OCI-LY7 (cell line): Measurements from ENCODE around the gene AMBN. TPM values are rescaled to one million over a fixed set of nuclear protein-coding genes. Genes with fewer than 3 reads are reported as not detected.

Experiments used
- BruUV-seq: library from RNA; stranded (reverse); fragments of 400-500 nt; replicated peaks from 2 replicates; lab custom pipeline; 2021; lab: Mats Ljungman, UMichigan
- CTCF ChIA-PET: fragments of 300-600 bp; sonication (Branson Sonifier 250); formaldehyde crosslinking; loops from one replicate; lab custom pipeline; 2022; ENCODE audit warnings: antibody characterized with exemption; ENCODE audit not compliant: unreplicated experiment; lab: Charles Lee
- POLR2A ChIA-PET: fragments of 300-600 bp; sonication (Branson Sonifier 250); formaldehyde crosslinking; loops from one replicate; lab custom pipeline; 2022; ENCODE audit warnings: antibody characterized with exemption; lab: Charles Lee
- DNase-seq: peaks from one replicate; pipeline ENCODE4 v3.0.0-alpha.2; 2015; ENCODE audit warnings: low spot score
- H2AFZ ChIP-seq: fragments of 200-600 bp; sonication (generic), shearing (Covaris generic); 2 replicates; pipeline ENCODE4 v1.6.1; 2014; ENCODE audit warnings: mild to moderate bottlenecking, antibody characterized with exemption, low read length, moderate library complexity
- H3K27ac ChIP-seq: fragments of 200-600 bp; sonication (generic); 2 replicates; pipeline ENCODE4 v1.5.1; 2014; ENCODE audit warnings: mixed run types, low read depth, mild to moderate bottlenecking, moderate library complexity, low read length, inconsistent platforms; ENCODE audit not compliant: poor library complexity, severe bottlenecking
- H3K36me3 ChIP-seq: fragments of 200-600 bp; sonication (generic); 2 replicates; pipeline ENCODE4 v1.6.1; 2014; ENCODE audit warnings: mild to moderate bottlenecking, antibody characterized with exemption, low read length, moderate library complexity, mixed read lengths; ENCODE audit not compliant: insufficient read depth
- H3K4me1 ChIP-seq: fragments of 200-600 bp; sonication (generic); 2 replicates; pipeline ENCODE4 v1.5.1; 2014; ENCODE audit warnings: mild to moderate bottlenecking, low read length; ENCODE audit not compliant: insufficient read depth, poor library complexity, severe bottlenecking
- H3K4me2 ChIP-seq: fragments of 200-600 bp; sonication (generic); 2 replicates; pipeline ENCODE4 v1.6.1; 2014; ENCODE audit warnings: mild to moderate bottlenecking, low read length
- H3K4me3 ChIP-seq: fragments of 200-600 bp; sonication (generic); 2 replicates; pipeline ENCODE4 v1.5.1; 2014; ENCODE audit warnings: mild to moderate bottlenecking, low read depth, low read length; ENCODE audit not compliant: poor library complexity, severe bottlenecking
- H3K79me2 ChIP-seq: fragments of 200-600 bp; sonication (generic); 2 replicates; pipeline ENCODE4 v1.6.1; 2016; ENCODE audit warnings: low read depth, mild to moderate bottlenecking, low read length, moderate library complexity, mixed read lengths; ENCODE audit not compliant: insufficient read depth
- H3K9me2 ChIP-seq: fragments of 200-600 bp; sonication (generic); 2 replicates; pipeline ENCODE4 v1.6.1; 2016; ENCODE audit warnings: mild to moderate bottlenecking, low read length, mixed read lengths; ENCODE audit not compliant: insufficient read depth
- H3K9me3 ChIP-seq: fragments of 200-600 bp; sonication (generic); 2 replicates; pipeline ENCODE4 v1.6.1; 2014; ENCODE audit warnings: mild to moderate bottlenecking, mixed run types, low read length, mixed read lengths
- H4K20me1 ChIP-seq: fragments of 200-600 bp; sonication (generic); 2 replicates; pipeline ENCODE4 v1.6.1; 2014; ENCODE audit warnings: mild to moderate bottlenecking, antibody characterized with exemption, low read length, moderate library complexity, mixed read lengths; ENCODE audit not compliant: insufficient read depth
- CTCF ChIP-seq: fragments of 200-600 bp; sonication (generic); conservative IDR thresholded peaks from 2 replicates; pipeline ENCODE4 v1.5.1; 2014; ENCODE audit warnings: mild to moderate bottlenecking, antibody characterized with exemption, low read length, moderate library complexity, mixed read lengths
- EZH2phosphoT487 ChIP-seq: fragments of 200-600 bp; sonication (generic); IDR thresholded peaks from 2 replicates; pipeline ENCODE4 v1.6.1; 2018; ENCODE audit warnings: low read depth, borderline replicate concordance, mild to moderate bottlenecking, mixed run types, antibody characterized with exemption, low read length, moderate library complexity, mixed read lengths
- intact Hi-C: fragments of 100-400 bp; cut with micrococcal nuclease; formaldehyde crosslinking; loops from one replicate; pipeline ENCODE4 v1.10.0; 2022; ENCODE audit not compliant: unreplicated experiment
- total RNA-seq, 2 experiments: library from RNA; depleted of rRNA in 1 of 2; stranded (reverse); fragments of >200 nt in 1 of 2; shearing (Covaris generic) in 1 of 2; gene quantifications; 2 replicates each; pipeline ENCODE4 v1.2.3, GENCODE V29; 2014 to 2022

The AMBN gene
- total RNA-seq, 2 experiments from 2014 or later = not detected

GRCh38 chr4:70629469-70630090 is 37.5 kb downstream of the AMBN start:
- no peak overlapping the region for H3K4me3 ChIP-seq
- no peak for DNase-seq
- peaks cover 18% of the 10 kb centered on the region for H3K4me1 ChIP-seq
- ChIA-PET POLR2A (interaction anchor here (0.6 to 2.3 kb wide), 7 partner anchors 9 to 275 kb away, joined by 3 to 16 read pairs (median 6); no protein-coding TSS in a partner anchor), CTCF (no interaction called here)
- no peak overlapping the region for H3K4me2 ChIP-seq
- no peaks in the 10 kb centered on the region for H3K9me2 ChIP-seq
- TF ChIP-seq CTCF (no peak), EZH2phosphoT487 (no peak)
- intact Hi-C loops = no loop called here
- H3K79me2 ChIP-seq = no peaks in the 10 kb centered on the region
- H2AFZ ChIP-seq = no peak overlapping the region
- no peaks in the 10 kb centered on the region for H3K9me3 ChIP-seq
- BruUV-seq = no TSS peak
- no peak overlapping the region for H3K27ac ChIP-seq
- H4K20me1 ChIP-seq = no peaks in the 10 kb centered on the region
- H3K36me3 ChIP-seq = peaks cover 9% of the 10 kb centered on the region; the same call in 1 of the 2 replicates

GRCh38 chr4:70630162-70630561 is 38.1 kb downstream of the AMBN start:
- TF ChIP-seq CTCF = no peak
- no peak for TF ChIP-seq EZH2phosphoT487
- no peak overlapping the region for H2AFZ ChIP-seq
- no peaks in the 10 kb centered on the region for H3K79me2 ChIP-seq
- ChIA-PET CTCF (no interaction called here), POLR2A (interaction anchor here (1.2 kb wide), 1 partner anchor 16 kb away, joined by 5 read pairs; no protein-coding TSS in a partner anchor)
- no peaks in the 10 kb centered on the region for H3K9me2 ChIP-seq
- H3K4me1 ChIP-seq = peaks cover 18% of the 10 kb centered on the region
- H3K27ac ChIP-seq = no peak overlapping the region
- H3K36me3 ChIP-seq = peaks cover 9% of the 10 kb centered on the region; the same call in 1 of the 2 replicates
- H3K4me2 ChIP-seq = no peak overlapping the region
- BruUV-seq = no TSS peak
- no peak overlapping the region for H3K4me3 ChIP-seq
- no peaks in the 10 kb centered on the region for H4K20me1 ChIP-seq
- no peak for DNase-seq
- H3K9me3 ChIP-seq = no peaks in the 10 kb centered on the region
- intact Hi-C loops = no loop called here

- Histone ChIP-seq H3K36me3 (peaks cover 14% of the 10 kb centered on the region; the same call in 1 of the 2 replicates), H2AFZ (no peak overlapping the region), H3K4me2 (no peak overlapping the region), H4K20me1 (no peaks in the 10 kb centered on the region), H3K9me2 (no peaks in the 10 kb centered on the region), H3K4me3 (no peak overlapping the region), H3K79me2 (no peaks in the 10 kb centered on the region), H3K9me3 (no peaks in the 10 kb centered on the region), H3K27ac (no peak overlapping the region), H3K4me1 (peaks cover 12% of the 10 kb centered on the region)
- ChIA-PET CTCF (no interaction called here), POLR2A (no interaction called here)
- TF ChIP-seq EZH2phosphoT487 = no peak
- intact Hi-C loops = no loop called here
- no TSS peak for BruUV-seq
- no peak for DNase-seq
Observed at GRCh38 chr4:70632028-70632427, 40.0 kb downstream of the AMBN start.
